Lung (tissue), 12 donors: ENCODE results near the gene RARRES2. TPM values are rescaled to one million over a fixed set of nuclear protein-coding genes. Genes with fewer than 3 reads are reported as not detected.

ENCODE experiments used
- ATAC-seq: fragments of 200-7000 bp; cut with Tn5 transposase; one replicate; pipeline ENCODE4 v1.9.1; 2020; ENCODE audit warnings: moderate number of reproducible peaks; ENCODE audit not compliant: insufficient read depth, low FRiP score
- DNase-seq, 3 donors: peaks; one replicate each; pipeline ENCODE4 v3.0.0-alpha.2; 2013 to 2017
- H3K27ac ChIP-seq, 2 donors: one replicate each; pipeline ENCODE4 v1.5.1; 2013; ENCODE audit warnings: mild to moderate bottlenecking in 2 of 2, moderate library complexity in 2 of 2, control low read depth in 1 of 2, inconsistent platforms in 1 of 2, low read depth in 1 of 2, low read length in 1 of 2
- H3K27me3 ChIP-seq, 3 donors: one replicate each; pipeline ENCODE4 v1.5.1; 2013; ENCODE audit warnings: low read length in 2 of 3; ENCODE audit not compliant: control insufficient read depth in 3 of 3, insufficient read depth in 3 of 3
- H3K36me3 ChIP-seq, 4 donors: one replicate each; pipeline ENCODE4 v1.5.1; 2013; ENCODE audit warnings: low read length in 4 of 4, mild to moderate bottlenecking in 1 of 4, moderate library complexity in 1 of 4; ENCODE audit not compliant: control insufficient read depth in 4 of 4, insufficient read depth in 4 of 4
- H3K4me1 ChIP-seq, 5 donors: one replicate each; pipeline ENCODE4 v1.5.1; 2013; ENCODE audit warnings: low read length in 5 of 5, mild to moderate bottlenecking in 2 of 5, moderate library complexity in 1 of 5; ENCODE audit not compliant: control insufficient read depth in 5 of 5, insufficient read depth in 5 of 5
- H3K4me3 ChIP-seq: one replicate; pipeline ENCODE4 v1.5.1; 2013; ENCODE audit warnings: mild to moderate bottlenecking, control low read depth, moderate library complexity
- H3K9ac ChIP-seq, 2 donors: one replicate each; pipeline ENCODE4 v1.5.1; 2013; ENCODE audit warnings: low read length in 2 of 2, control low read depth in 1 of 2; ENCODE audit not compliant: insufficient read depth in 1 of 2
- H3K9me3 ChIP-seq, 4 donors: one replicate each; pipeline ENCODE4 v1.5.1; 2013; ENCODE audit warnings: low read length in 3 of 4, mild to moderate bottlenecking in 1 of 4, moderate library complexity in 1 of 4; ENCODE audit not compliant: control insufficient read depth in 4 of 4, insufficient read depth in 3 of 4
- CTCF ChIP-seq: IDR thresholded peaks from 2 replicates; pipeline ENCODE4 v1.5.1; 2012; ENCODE audit warnings: mild to moderate bottlenecking; ENCODE audit errors: control extremely low read depth, extremely low read depth
- WGBS, 2 donors: extraction: QIAGEN DNeasy Blood & Tissue Kit; methylation state at CpG; one replicate each; pipeline ENCODE4 v1.1.7; 2013; 5-methylcytosine and 5-hydroxymethylcytosine counted together
- polyA plus RNA-seq, 2 donors: library from polyadenylated mRNA; stranded (reverse); fragments of 200-250 nt; gene quantifications; one replicate each; pipeline ENCODE4 v1.2.1, GENCODE V29; 2013
- total RNA-seq, 2 donors: library from RNA; depleted of rRNA in 1 of 2; stranded (reverse); fragments of >200 nt in 1 of 2; gene quantifications; one replicate each; pipeline ENCODE4 v1.2.1, GENCODE V29; 2014 to 2021
- donor health status: control.
- donor health status: control.
- donor health status: Bipolar disorder and iron deficiency.
- donor health status: healthy.
- donor health status: DM: yes; HTN: yes; CAD: no.

The RARRES2 gene
- total and polyA plus RNA-seq, 4 donors: 123 to 212 (median 163) TPM

DNA sequence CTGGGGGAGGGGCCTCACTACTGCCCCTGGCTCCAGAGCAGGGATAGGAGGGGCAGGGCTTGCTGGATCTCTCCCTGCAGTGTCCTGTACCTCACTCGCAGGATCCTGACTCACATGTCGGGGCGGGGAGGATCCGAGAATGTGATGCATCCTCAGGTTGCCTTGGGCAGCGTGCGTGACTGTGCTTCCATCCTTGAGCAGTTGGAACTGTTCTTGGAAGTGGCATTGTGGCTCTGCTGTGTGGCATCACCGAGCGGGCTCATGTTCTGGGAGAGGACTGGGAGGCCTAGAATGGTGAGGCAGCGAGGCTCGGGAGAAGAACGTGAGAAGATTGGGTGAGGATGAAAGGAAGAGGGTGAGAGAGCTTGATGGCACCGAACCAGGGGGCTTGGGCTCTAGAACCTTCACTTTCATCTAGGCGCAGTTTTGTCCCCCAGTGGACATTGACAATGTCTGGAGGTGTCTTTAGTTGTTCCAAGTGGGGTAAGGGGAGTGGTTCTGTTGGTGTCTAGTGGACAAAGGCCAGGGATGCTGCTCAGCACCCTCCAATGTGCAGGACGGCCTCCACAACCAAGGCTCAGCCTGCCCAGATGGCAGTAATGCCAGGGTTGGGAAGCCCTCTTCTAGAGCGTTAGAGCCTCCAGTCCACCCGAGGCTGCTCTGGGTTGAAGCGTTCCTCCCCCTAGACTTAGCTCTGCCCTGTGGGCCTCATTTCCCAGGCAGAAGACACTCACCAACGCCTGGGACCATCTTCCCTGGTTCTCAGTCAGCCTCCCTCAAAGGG, 8.4 kb downstream of the RARRES2 start:
- TF ChIP-seq CTCF: no peak
- no peaks in the 10 kb centered on the region for H3K9me3 ChIP-seq
- H3K4me3 ChIP-seq: no peak overlapping the region
- H3K27me3 ChIP-seq: no peaks in the 10 kb centered on the region
- no peak overlapping the region for H3K27ac ChIP-seq
- no peak for ATAC-seq
- H3K4me1 ChIP-seq: peaks cover 0 to 39% (median 15%) of the 10 kb centered on the region in 5 donors
- 94 to 98% methylated on average over 18 of the region's 18 CpGs for WGBS, 2 donors
- peaks cover 0 to 21% (median 14%) of the 10 kb centered on the region in 4 donors for H3K36me3 ChIP-seq
- no peak for DNase-seq
- no peak overlapping the region for H3K9ac ChIP-seq

DNA sequence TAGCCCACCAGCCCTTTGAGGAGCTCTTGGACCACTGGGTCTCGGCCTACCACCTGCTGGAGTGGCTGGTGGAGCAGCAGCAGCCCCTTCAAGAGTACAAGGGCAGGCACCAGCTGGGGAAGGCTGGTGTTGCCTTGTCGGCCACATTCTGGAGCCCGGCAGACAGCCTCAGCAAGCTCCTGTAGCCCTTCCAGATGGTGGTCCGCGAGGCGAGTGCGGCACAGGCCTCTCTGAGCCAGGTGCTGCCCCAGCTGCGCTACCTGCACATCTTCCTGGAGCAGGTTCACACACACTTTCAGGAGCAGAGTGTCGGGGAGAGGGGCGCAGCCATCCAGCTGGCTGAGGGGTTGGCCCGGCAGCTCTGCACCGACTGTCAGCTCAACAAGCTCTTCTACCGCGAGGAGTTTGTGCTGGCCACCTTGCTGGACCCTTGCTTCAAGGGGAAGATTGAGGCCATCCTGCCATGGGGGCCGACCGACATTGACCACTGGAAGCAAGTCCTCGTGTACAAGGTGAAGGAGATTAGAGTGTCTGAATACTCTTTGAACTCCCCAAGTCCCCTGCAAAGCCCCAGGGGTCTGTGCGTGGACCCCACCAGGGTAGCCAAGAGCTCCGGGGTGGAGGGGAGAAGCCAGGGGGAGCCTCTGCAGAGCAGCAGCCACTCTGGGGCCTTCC, 11.1 kb downstream of the RARRES2 start:
- no peak for ATAC-seq
- 93 to 94% methylated on average over 19 of the region's 19 CpGs for WGBS, 2 donors
- TF ChIP-seq CTCF: no peak
- no peak for DNase-seq
- Histone ChIP-seq H3K36me3 (peaks cover 0 to 20% (median 9%) of the 10 kb centered on the region in 4 donors), H3K4me1 (peaks cover 0 to 17% (median 0%) of the 10 kb centered on the region in 5 donors), H3K9ac (no peak overlapping the region), H3K4me3 (no peak overlapping the region), H3K27me3 (no peaks in the 10 kb centered on the region), H3K27ac (no peak overlapping the region), H3K9me3 (no peaks in the 10 kb centered on the region)

GRCh38 chr7:150329331-150330120, 11.9 kb downstream of the RARRES2 start:
- Histone ChIP-seq H3K4me3 (no peak overlapping the region), H3K9me3 (no peaks in the 10 kb centered on the region), H3K27me3 (no peaks in the 10 kb centered on the region), H3K36me3 (peaks cover 0 to 20% (median 9%) of the 10 kb centered on the region in 4 donors), H3K27ac (no peak overlapping the region), H3K9ac (no peak overlapping the region), H3K4me1 (peaks cover 0 to 17% (median 7%) of the 10 kb centered on the region in 5 donors)
- DNase-seq (no peak), ATAC-seq (no peak)
- TF ChIP-seq CTCF: no peak
- WGBS, 2 donors: 86 to 90% methylated on average over 22 of the region's 22 CpGs
